IMR-90 (cell line): ENCODE data around the gene PLA2G2E. TPM values are rescaled to one million over a fixed set of nuclear protein-coding genes. Genes with fewer than 3 reads are reported as not detected.

Source experiments
- ATAC-seq: fragments of 200-7000 bp; cut with Tn5 transposase; 2 replicates; pipeline ENCODE4 v1.9.1; 2020; ENCODE audit warnings: low read depth, mild to moderate bottlenecking, moderate library complexity
- BruUV-seq: library from RNA; stranded (reverse); fragments of 400-500 nt; replicated peaks from 2 replicates; lab custom pipeline; 2021; lab: Mats Ljungman, UMichigan
- CTCF ChIA-PET: fragments of 300-600 bp; formaldehyde crosslinking; extraction: SDS; loops from one replicate; lab custom pipeline; 2021; ENCODE audit warnings: antibody characterized with exemption; lab: Yijun Ruan, JAX
- POLR2A ChIA-PET: fragments of 300-600 bp; sonication (Branson Sonifier 250); formaldehyde crosslinking; loops from one replicate; lab custom pipeline; 2022; ENCODE audit warnings: antibody characterized with exemption; ENCODE audit not compliant: unreplicated experiment; lab: Charles Lee
- DNase-seq: peaks from one replicate; pipeline ENCODE4 v3.0.0; 2013
- H2AFZ ChIP-seq: replicated peaks from 2 replicates; pipeline ENCODE3; 2013; ENCODE audit warnings: low read length, mild to moderate bottlenecking; ENCODE audit not compliant: poor library complexity
- H2AK5ac ChIP-seq: 2 replicates; pipeline ENCODE4 v1.6.1; 2013; ENCODE audit warnings: low read depth, low read length, inconsistent platforms
- H2AK9ac ChIP-seq: replicated peaks from 2 replicates; pipeline ENCODE3; 2013; ENCODE audit warnings: mild to moderate bottlenecking, low read depth, low read length, moderate library complexity; ENCODE audit not compliant: poor library complexity
- H2BK120ac ChIP-seq: 2 replicates; pipeline ENCODE4 v1.6.1; 2013; ENCODE audit warnings: low read depth, low read length, inconsistent platforms
- H2BK15ac ChIP-seq: 3 replicates; pipeline ENCODE4 v1.6.1; 2013; ENCODE audit warnings: low read depth, low read length, inconsistent platforms
- H2BK20ac ChIP-seq: 2 replicates; pipeline ENCODE4 v1.6.1; 2013; ENCODE audit warnings: low read depth, mild to moderate bottlenecking, inconsistent platforms, low read length, moderate library complexity
- H2BK5ac ChIP-seq: 2 replicates; pipeline ENCODE4 v1.6.1; 2013; ENCODE audit warnings: mild to moderate bottlenecking, low read depth, low read length, inconsistent platforms; ENCODE audit not compliant: poor library complexity, severe bottlenecking
- H3K14ac ChIP-seq: replicated peaks from 2 replicates; pipeline ENCODE4 v1.6.1; 2013; ENCODE audit warnings: low read depth, low read length, inconsistent platforms
- H3K18ac ChIP-seq: 2 replicates; pipeline ENCODE4 v1.6.1; 2013; ENCODE audit warnings: low read depth, low read length, control low read depth
- H3K23ac ChIP-seq: 2 replicates; pipeline ENCODE4 v1.6.1; 2013; ENCODE audit warnings: low read depth, low read length, inconsistent platforms
- H3K27ac ChIP-seq: 2 replicates; pipeline ENCODE4 v1.5.1; 2013; ENCODE audit warnings: mild to moderate bottlenecking, control low read depth, low read length; ENCODE audit not compliant: insufficient read depth
- H3K27me3 ChIP-seq: 2 replicates; pipeline ENCODE4 v1.6.1; 2013; ENCODE audit warnings: low read length; ENCODE audit not compliant: control insufficient read depth, insufficient read depth
- H3K36me3 ChIP-seq: 2 replicates; pipeline ENCODE4 v1.6.1; 2013; ENCODE audit warnings: low read length, mixed read lengths; ENCODE audit not compliant: control insufficient read depth, insufficient read depth
- H3K4ac ChIP-seq: 2 replicates; pipeline ENCODE4 v1.6.1; 2013; ENCODE audit warnings: low read depth, low read length, inconsistent platforms
- H3K4me1 ChIP-seq: 2 replicates; pipeline ENCODE4 v1.6.1; 2013; ENCODE audit warnings: low read length, mixed read lengths; ENCODE audit not compliant: control insufficient read depth, insufficient read depth
- H3K4me2 ChIP-seq: 2 replicates; pipeline ENCODE4 v1.6.1; 2013; ENCODE audit warnings: low read depth, mild to moderate bottlenecking, control low read depth, low read length, moderate library complexity
- H3K4me3 ChIP-seq: 2 replicates; pipeline ENCODE4 v1.5.1; 2013; ENCODE audit warnings: low read depth, mild to moderate bottlenecking, control low read depth, low read length, moderate library complexity; ENCODE audit not compliant: insufficient read depth
- H3K56ac ChIP-seq: 2 replicates; pipeline ENCODE4 v1.6.1; 2013; ENCODE audit warnings: low read length, inconsistent platforms; ENCODE audit not compliant: insufficient read depth; ENCODE audit errors: extremely low read depth
- H3K79me1 ChIP-seq, 2 experiments: 2 replicates each; pipeline ENCODE4 v1.6.1; 2013; ENCODE audit warnings: low read length in 2 of 2, inconsistent platforms in 1 of 2, low read depth in 1 of 2
- H3K9ac ChIP-seq: 2 replicates; pipeline ENCODE4 v1.6.1; 2013; ENCODE audit warnings: low read depth, low read length, control low read depth
- H3K9me1 ChIP-seq: 2 replicates; pipeline ENCODE4 v1.6.1; 2013; ENCODE audit warnings: low read length, inconsistent platforms; ENCODE audit not compliant: insufficient read depth
- H3K9me3 ChIP-seq: 2 replicates; pipeline ENCODE4 v1.6.1; 2013; ENCODE audit warnings: low read length; ENCODE audit not compliant: control insufficient read depth, insufficient read depth
- H4K20me1 ChIP-seq: 2 replicates; pipeline ENCODE4 v1.6.1; 2013; ENCODE audit warnings: low read length, inconsistent platforms; ENCODE audit not compliant: insufficient read depth
- H4K5ac ChIP-seq: 2 replicates; pipeline ENCODE4 v1.6.1; 2013; ENCODE audit warnings: mild to moderate bottlenecking, low read depth, low read length, control low read depth
- H4K8ac ChIP-seq, 2 experiments: 2 replicates each; pipeline ENCODE4 v1.6.1; 2013; ENCODE audit warnings: low read depth in 2 of 2, low read length in 2 of 2, control low read depth in 1 of 2, inconsistent platforms in 1 of 2
- H4K91ac ChIP-seq: 2 replicates; pipeline ENCODE4 v1.6.1; 2013; ENCODE audit warnings: low read depth, low read length, inconsistent platforms; ENCODE audit not compliant: insufficient read depth
- BHLHE40 ChIP-seq: fragments of 150-350 bp; IDR thresholded peaks from 2 replicates; pipeline ENCODE4 v1.6.1; 2016; ENCODE audit warnings: mild to moderate bottlenecking, low read depth, low read length
- CHD1 ChIP-seq: IDR thresholded peaks from 2 replicates; pipeline ENCODE4 v1.6.1; 2012; ENCODE audit warnings: low read depth, low read length, improper control_type of control experiment
- MXI1 ChIP-seq: IDR thresholded peaks from 2 replicates; pipeline ENCODE4 v1.6.1; 2012; ENCODE audit warnings: low read depth, mild to moderate bottlenecking, low read length, moderate library complexity, borderline replicate concordance
- NFE2L2 ChIP-seq: fragments of 150-350 bp; IDR thresholded peaks from 2 replicates; pipeline ENCODE4 v1.6.1; 2016; ENCODE audit warnings: low read depth, mild to moderate bottlenecking, low read length
- POLR2A ChIP-seq: IDR thresholded peaks from 2 replicates; pipeline ENCODE4 v1.6.1; 2012; ENCODE audit warnings: mild to moderate bottlenecking, low read depth, low read length
- RAD21 ChIP-seq: IDR thresholded peaks from 2 replicates; pipeline ENCODE4 v1.6.1; 2012; ENCODE audit warnings: low read length, improper control_type of control experiment
- RFX5 ChIP-seq: IDR thresholded peaks from 2 replicates; pipeline ENCODE4 v1.8.0; 2012; ENCODE audit warnings: low read depth, mild to moderate bottlenecking, low read length, moderate library complexity
- WGBS, 2 experiments: methylation state at CpG; one replicate each; pipeline versions ENCODE4 v1.1.5 to v1.1.7; 2013; ENCODE audit warnings: missing lambda C conversion rate in 2 of 2; ENCODE audit not compliant: insufficient read length in 1 of 2; ENCODE audit errors: extremely low coverage in 2 of 2; 5-methylcytosine and 5-hydroxymethylcytosine counted together
- dilution Hi-C: fragments of 300-500 bp; cut with HindIII; formaldehyde crosslinking; loops from one replicate; pipeline ENCODE4 v1.14.3; 2018; ENCODE audit warnings: low sequenced_read_pairs; ENCODE audit not compliant: unreplicated experiment
- in situ Hi-C: fragments of 300-500 bp; cut with MboI; formaldehyde crosslinking; loops from 3 replicates; pipeline ENCODE4 v1.14.3; 2019; ENCODE audit warnings: low sequenced_read_pairs, inconsistent platforms, mixed read lengths
- intact Hi-C: fragments of 100-400 bp; cut with micrococcal nuclease; formaldehyde crosslinking; loops from 2 replicates; pipeline ENCODE4 v1.10.0; 2022
- polyA plus RNA-seq, 3 experiments: library from polyadenylated mRNA; depleted of rRNA; stranded (reverse); fragments of >200 nt; gene quantifications; 2 replicates each; pipeline ENCODE4 v1.2.3, GENCODE V29; 2012; ENCODE audit warnings: low replicate concordance in 1 of 3
- total RNA-seq: library from RNA; depleted of rRNA; stranded (reverse); fragments of >200 nt; gene quantifications from 2 replicates; pipeline ENCODE4 v1.2.3, GENCODE V29; 2012
- TF ChIP-seq, protein P1 (sequence below): fragments of 150-350 bp; IDR thresholded peaks from 2 replicates; pipeline ENCODE4 v1.6.1; 2016; ENCODE audit warnings: low read depth, mild to moderate bottlenecking, low read length, moderate library complexity, borderline replicate concordance
- TF ChIP-seq, protein P2 (sequence below): fragments of 150-350 bp; IDR thresholded peaks from 2 replicates; pipeline ENCODE4 v1.6.1; 2017; ENCODE audit warnings: mild to moderate bottlenecking, antibody characterized with exemption, low read length, low read depth

Gene PLA2G2E
- total and polyA plus RNA-seq, 2 of the 4 experiments (the other 2 are of a cell fraction): not detected

DNA sequence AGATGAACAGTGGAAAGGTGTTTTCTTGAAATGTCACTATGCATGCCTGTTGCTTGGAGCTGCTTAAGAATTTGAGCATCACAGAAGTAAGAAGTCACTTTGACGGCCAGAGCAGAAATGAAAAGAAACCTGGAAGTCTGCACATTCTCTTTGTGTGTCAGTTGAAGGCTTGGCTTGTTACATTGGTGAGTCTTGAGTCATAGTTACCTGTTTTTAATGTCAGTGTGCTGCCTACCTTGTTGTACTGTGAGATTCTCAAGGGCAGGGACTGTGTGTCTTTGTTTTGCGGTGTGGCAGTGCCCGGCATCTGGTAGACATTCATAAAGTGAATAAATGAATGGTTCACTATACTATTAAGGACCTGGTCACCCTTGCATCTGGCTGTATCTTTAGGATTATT is 31.3 kb downstream of the PLA2G2E start:
- dilution Hi-C loops: no loop called here
- Histone ChIP-seq H3K14ac (no peak overlapping the region), H3K9ac (no peak overlapping the region), H3K9me3 (no peaks in the 10 kb centered on the region), H2AK5ac (no peak overlapping the region), H2BK15ac (no peak overlapping the region), H3K23ac (no peak overlapping the region), H4K20me1 (peaks cover 42% of the 10 kb centered on the region; the same call in 1 of the 2 replicates), H3K4ac (no peak overlapping the region), H4K5ac (no peak overlapping the region), H3K4me2 (no peak overlapping the region), H3K79me1 (peaks cover 41 to 64% of the 10 kb centered on the region in 2 experiments), H3K36me3 (peaks cover 15% of the 10 kb centered on the region), H3K4me3 (no peak overlapping the region), H4K91ac (no peak overlapping the region), H2BK5ac (no peak overlapping the region), H2AFZ (no peak overlapping the region), H3K27ac (no peak overlapping the region), H4K8ac (no peak overlapping the region), H3K4me1 (peaks cover 3% of the 10 kb centered on the region), H3K9me1 (peaks cover 20% of the 10 kb centered on the region), H2BK20ac (no peak overlapping the region), H2BK120ac (no peak overlapping the region), H3K56ac (no peak overlapping the region), H2AK9ac (no peak overlapping the region), H3K18ac (no peak overlapping the region), H3K27me3 (no peaks in the 10 kb centered on the region)
- in situ Hi-C loops: no loop called here
- BruUV-seq: no TSS peak
- DNase-seq (no peak), ATAC-seq (no peak)
- intact Hi-C loops: no loop called here
- TF ChIP-seq RFX5: no peak
- TF ChIP-seq, protein P1, sequence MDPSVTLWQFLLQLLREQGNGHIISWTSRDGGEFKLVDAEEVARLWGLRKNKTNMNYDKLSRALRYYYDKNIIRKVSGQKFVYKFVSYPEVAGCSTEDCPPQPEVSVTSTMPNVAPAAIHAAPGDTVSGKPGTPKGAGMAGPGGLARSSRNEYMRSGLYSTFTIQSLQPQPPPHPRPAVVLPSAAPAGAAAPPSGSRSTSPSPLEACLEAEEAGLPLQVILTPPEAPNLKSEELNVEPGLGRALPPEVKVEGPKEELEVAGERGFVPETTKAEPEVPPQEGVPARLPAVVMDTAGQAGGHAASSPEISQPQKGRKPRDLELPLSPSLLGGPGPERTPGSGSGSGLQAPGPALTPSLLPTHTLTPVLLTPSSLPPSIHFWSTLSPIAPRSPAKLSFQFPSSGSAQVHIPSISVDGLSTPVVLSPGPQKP: no peak
- TF ChIP-seq, protein P2, sequence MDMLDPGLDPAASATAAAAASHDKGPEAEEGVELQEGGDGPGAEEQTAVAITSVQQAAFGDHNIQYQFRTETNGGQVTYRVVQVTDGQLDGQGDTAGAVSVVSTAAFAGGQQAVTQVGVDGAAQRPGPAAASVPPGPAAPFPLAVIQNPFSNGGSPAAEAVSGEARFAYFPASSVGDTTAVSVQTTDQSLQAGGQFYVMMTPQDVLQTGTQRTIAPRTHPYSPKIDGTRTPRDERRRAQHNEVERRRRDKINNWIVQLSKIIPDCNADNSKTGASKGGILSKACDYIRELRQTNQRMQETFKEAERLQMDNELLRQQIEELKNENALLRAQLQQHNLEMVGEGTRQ: no peak
- TF ChIP-seq RAD21: no peak
- no peak for TF ChIP-seq BHLHE40
- no peak for TF ChIP-seq MXI1
- no peak for TF ChIP-seq NFE2L2
- TF ChIP-seq POLR2A: no peak
- no peak for TF ChIP-seq CHD1
- ChIA-PET CTCF (no interaction called here), POLR2A (no interaction called here)
- 88% methylated on average over 1 of the region's 3 CpGs; no CpG with 5 or more reads in 1 of the 2 experiments for WGBS, 2 experiments
